Measurements from ENCODE around the gene WSCD2. TPM values are rescaled to one million over a fixed set of nuclear protein-coding genes. Genes with fewer than 3 reads are reported as not detected.

The WSCD2 gene
- polyA plus RNA-seq, 1 of the 3 experiments (the other 2 are of a cell fraction) = 0.03 TPM

DNA sequence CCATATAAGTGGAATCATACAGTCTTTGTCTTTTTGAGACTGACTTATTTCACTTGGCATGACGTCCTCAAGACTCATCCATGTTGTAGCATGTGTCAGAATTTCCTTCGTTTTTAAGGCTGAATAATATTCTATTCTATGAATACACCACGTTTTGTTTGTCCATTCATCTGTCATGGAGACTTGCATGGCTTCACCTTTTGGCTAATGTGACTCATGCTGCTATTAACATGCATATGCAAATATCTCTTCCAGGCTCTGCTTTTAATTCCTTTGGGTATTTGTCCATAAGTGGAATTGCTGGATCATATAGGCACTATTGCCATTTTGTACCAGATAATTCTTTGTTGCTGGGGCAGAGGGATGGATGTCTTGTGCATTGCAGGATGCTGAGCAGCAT, 19.6 kb upstream of the WSCD2 start:
- no peaks in the 10 kb centered on the region for H3K79me2 ChIP-seq (ENCODE audit: insufficient read depth)
- H3K36me3 ChIP-seq (replicated peaks in 1 of 2; ENCODE audit: control insufficient read depth in 1 of 2, insufficient read depth in 2 of 2, low read length in 1 of 2) = no peaks in the 10 kb centered on the region
- no peak overlapping the region for H2AFZ ChIP-seq (ENCODE audit: low read depth)
- peaks cover 0 to 8% of the 10 kb centered on the region in 2 experiments; a peak in 1 of 4 replicates for H3K4me1 ChIP-seq (ENCODE audit: control insufficient read depth in 1 of 2, insufficient read depth in 2 of 2, low read depth in 1 of 2, low read length in 1 of 2)
- TF ChIP-seq MEF2A (IDR thresholded peaks at IDR 0.05; ENCODE audit: borderline replicate concordance, low read depth) (no peak), MXI1 (IDR thresholded peaks at IDR 0.05; ENCODE audit: low read depth, low read length) (no peak), FOSL2 (IDR thresholded peaks at IDR 0.05; ENCODE audit: borderline replicate concordance, low read depth) (no peak), ELF1 (IDR thresholded peaks at IDR 0.05) (no peak), SIN3A (IDR thresholded peaks at IDR 0.05; ENCODE audit: borderline replicate concordance, low read depth, low read length) (no peak), NRF1 (IDR thresholded peaks at IDR 0.05; ENCODE audit: low read depth, low read length) (no peak), NFIC (IDR thresholded peaks at IDR 0.05; ENCODE audit: borderline replicate concordance) (no peak), RAD21 (IDR thresholded peaks at IDR 0.05; ENCODE audit: low read length) (no peak), YY1 (IDR thresholded peaks at IDR 0.05; ENCODE audit: low read depth) (no peak), RFX5 (IDR thresholded peaks at IDR 0.05; ENCODE audit: low read length) (no peak), GABPA (IDR thresholded peaks at IDR 0.05; ENCODE audit: low read depth) (no peak), FOXJ3 (CRISPR knock-in tag; IDR thresholded peaks at IDR 0.05) (no peak), TAF1 (IDR thresholded peaks at IDR 0.05; ENCODE audit: borderline replicate concordance, low read depth, low read length) (no peak)
- TF ChIP-seq, protein P1, sequence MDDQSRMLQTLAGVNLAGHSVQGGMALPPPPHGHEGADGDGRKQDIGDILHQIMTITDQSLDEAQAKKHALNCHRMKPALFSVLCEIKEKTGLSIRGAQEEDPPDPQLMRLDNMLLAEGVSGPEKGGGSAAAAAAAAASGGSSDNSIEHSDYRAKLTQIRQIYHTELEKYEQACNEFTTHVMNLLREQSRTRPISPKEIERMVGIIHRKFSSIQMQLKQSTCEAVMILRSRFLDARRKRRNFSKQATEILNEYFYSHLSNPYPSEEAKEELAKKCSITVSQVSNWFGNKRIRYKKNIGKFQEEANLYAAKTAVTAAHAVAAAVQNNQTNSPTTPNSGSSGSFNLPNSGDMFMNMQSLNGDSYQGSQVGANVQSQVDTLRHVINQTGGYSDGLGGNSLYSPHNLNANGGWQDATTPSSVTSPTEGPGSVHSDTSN (IDR thresholded peaks at IDR 0.05) = no peak
- TF ChIP-seq, protein P2, sequence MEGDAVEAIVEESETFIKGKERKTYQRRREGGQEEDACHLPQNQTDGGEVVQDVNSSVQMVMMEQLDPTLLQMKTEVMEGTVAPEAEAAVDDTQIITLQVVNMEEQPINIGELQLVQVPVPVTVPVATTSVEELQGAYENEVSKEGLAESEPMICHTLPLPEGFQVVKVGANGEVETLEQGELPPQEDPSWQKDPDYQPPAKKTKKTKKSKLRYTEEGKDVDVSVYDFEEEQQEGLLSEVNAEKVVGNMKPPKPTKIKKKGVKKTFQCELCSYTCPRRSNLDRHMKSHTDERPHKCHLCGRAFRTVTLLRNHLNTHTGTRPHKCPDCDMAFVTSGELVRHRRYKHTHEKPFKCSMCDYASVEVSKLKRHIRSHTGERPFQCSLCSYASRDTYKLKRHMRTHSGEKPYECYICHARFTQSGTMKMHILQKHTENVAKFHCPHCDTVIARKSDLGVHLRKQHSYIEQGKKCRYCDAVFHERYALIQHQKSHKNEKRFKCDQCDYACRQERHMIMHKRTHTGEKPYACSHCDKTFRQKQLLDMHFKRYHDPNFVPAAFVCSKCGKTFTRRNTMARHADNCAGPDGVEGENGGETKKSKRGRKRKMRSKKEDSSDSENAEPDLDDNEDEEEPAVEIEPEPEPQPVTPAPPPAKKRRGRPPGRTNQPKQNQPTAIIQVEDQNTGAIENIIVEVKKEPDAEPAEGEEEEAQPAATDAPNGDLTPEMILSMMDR (IDR thresholded peaks at IDR 0.05) = no peak
- ChIA-PET POLR2A (no interaction called here), CTCF (no interaction called here)
- WGBS (ENCODE audit: low lambda C conversion rate) = 17% methylated on average over 3 of the region's 3 CpGs
- H3K4me3 ChIP-seq (ENCODE audit: low read depth in 2 of 2, low read length in 1 of 2) = no peak overlapping the region
- H3K9me2 ChIP-seq = no peaks in the 10 kb centered on the region
- H4K20me1 ChIP-seq (ENCODE audit: insufficient read depth) = no peaks in the 10 kb centered on the region
- no peaks in the 10 kb centered on the region for H3K27me3 ChIP-seq (ENCODE audit: insufficient read depth)
- H3K9me3 ChIP-seq = no peaks in the 10 kb centered on the region
- H3K4me2 ChIP-seq = no peak overlapping the region
- H3K9ac ChIP-seq = no peak overlapping the region
- H3K27ac ChIP-seq (ENCODE audit: low read depth in 2 of 2, low read length in 1 of 2) = no peak overlapping the region
- DNase-seq = no peak
- H3F3A ChIP-seq (replicated peaks; ENCODE audit: insufficient read depth) = no peaks in the 10 kb centered on the region

DNA sequence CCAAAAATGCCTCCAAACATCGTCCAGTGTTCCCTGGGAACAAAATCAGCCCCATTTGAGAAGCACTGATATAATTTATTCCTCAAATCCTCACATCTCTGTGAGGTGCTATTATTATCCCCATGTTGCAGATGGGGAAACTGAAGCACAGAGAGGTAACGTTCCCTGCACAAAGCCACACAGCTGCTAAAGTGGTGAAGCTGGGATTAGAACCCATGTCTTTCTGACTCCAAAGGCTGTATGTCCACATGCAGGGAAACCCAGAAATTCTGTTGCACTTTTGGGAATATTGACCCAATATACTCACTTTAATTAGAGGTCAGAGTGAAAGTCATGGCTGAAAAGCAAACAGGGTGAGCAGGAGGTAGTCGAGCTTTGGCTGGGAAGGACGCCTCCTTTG, 19.1 kb upstream of the WSCD2 start:
- CTCF ChIA-PET = no interaction called here
- H3K9me3 ChIP-seq = no peaks in the 10 kb centered on the region
- H3K9ac ChIP-seq = no peak overlapping the region
- H4K20me1 ChIP-seq (ENCODE audit: insufficient read depth) = no peaks in the 10 kb centered on the region
- H3K27ac ChIP-seq (ENCODE audit: low read depth in 2 of 2, low read length in 1 of 2) = no peak overlapping the region
- POLR2A ChIA-PET = no interaction called here
- H3K36me3 ChIP-seq (replicated peaks in 1 of 2; ENCODE audit: control insufficient read depth in 1 of 2, insufficient read depth in 2 of 2, low read length in 1 of 2) = no peaks in the 10 kb centered on the region
- H3K27me3 ChIP-seq (ENCODE audit: insufficient read depth) = no peaks in the 10 kb centered on the region
- peaks cover 0 to 8% of the 10 kb centered on the region in 2 experiments; a peak in 1 of 4 replicates for H3K4me1 ChIP-seq (ENCODE audit: control insufficient read depth in 1 of 2, insufficient read depth in 2 of 2, low read depth in 1 of 2, low read length in 1 of 2)
- H2AFZ ChIP-seq (ENCODE audit: low read depth) = no peak overlapping the region
- H3K4me2 ChIP-seq = no peak overlapping the region
- 21% methylated on average over 4 of the region's 4 CpGs for WGBS (ENCODE audit: low lambda C conversion rate)
- no peaks in the 10 kb centered on the region for H3K9me2 ChIP-seq
- H3F3A ChIP-seq (replicated peaks; ENCODE audit: insufficient read depth) = no peaks in the 10 kb centered on the region
- no peak overlapping the region for H3K4me3 ChIP-seq (ENCODE audit: low read depth in 2 of 2, low read length in 1 of 2)
- H3K79me2 ChIP-seq (ENCODE audit: insufficient read depth) = no peaks in the 10 kb centered on the region
- DNase-seq = no peak
- TF ChIP-seq RXRA (IDR thresholded peaks at IDR 0.05; ENCODE audit: borderline replicate concordance, low read depth) (no peak), TCF12 (IDR thresholded peaks at IDR 0.05) (no peak), YY1 (IDR thresholded peaks at IDR 0.05; ENCODE audit: low read depth) (no peak), CHD2 (IDR thresholded peaks at IDR 0.05; ENCODE audit: low read length, partially characterized antibody) (no peak), JUND (IDR thresholded peaks at IDR 0.05) (no peak), EP300 (IDR thresholded peaks at IDR 0.05; ENCODE audit: borderline replicate concordance in 1 of 2, low read depth in 1 of 2, low read length in 1 of 2) (no peak), NRF1 (IDR thresholded peaks at IDR 0.05; ENCODE audit: low read depth, low read length) (no peak), EZH2phosphoT487 (IDR thresholded peaks at IDR 0.05; ENCODE audit: borderline replicate concordance, low read depth) (no peak)
- TF ChIP-seq, protein P2 (IDR thresholded peaks at IDR 0.05) = no peak
- TF ChIP-seq, protein P3, sequence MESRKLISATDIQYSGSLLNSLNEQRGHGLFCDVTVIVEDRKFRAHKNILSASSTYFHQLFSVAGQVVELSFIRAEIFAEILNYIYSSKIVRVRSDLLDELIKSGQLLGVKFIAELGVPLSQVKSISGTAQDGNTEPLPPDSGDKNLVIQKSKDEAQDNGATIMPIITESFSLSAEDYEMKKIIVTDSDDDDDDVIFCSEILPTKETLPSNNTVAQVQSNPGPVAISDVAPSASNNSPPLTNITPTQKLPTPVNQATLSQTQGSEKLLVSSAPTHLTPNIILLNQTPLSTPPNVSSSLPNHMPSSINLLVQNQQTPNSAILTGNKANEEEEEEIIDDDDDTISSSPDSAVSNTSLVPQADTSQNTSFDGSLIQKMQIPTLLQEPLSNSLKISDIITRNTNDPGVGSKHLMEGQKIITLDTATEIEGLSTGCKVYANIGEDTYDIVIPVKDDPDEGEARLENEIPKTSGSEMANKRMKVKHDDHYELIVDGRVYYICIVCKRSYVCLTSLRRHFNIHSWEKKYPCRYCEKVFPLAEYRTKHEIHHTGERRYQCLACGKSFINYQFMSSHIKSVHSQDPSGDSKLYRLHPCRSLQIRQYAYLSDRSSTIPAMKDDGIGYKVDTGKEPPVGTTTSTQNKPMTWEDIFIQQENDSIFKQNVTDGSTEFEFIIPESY (IDR thresholded peaks at IDR 0.05; ENCODE audit: borderline replicate concordance, low read depth) = no peak
- TF ChIP-seq, protein P4, sequence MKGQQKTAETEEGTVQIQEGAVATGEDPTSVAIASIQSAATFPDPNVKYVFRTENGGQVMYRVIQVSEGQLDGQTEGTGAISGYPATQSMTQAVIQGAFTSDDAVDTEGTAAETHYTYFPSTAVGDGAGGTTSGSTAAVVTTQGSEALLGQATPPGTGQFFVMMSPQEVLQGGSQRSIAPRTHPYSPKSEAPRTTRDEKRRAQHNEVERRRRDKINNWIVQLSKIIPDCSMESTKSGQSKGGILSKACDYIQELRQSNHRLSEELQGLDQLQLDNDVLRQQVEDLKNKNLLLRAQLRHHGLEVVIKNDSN (IDR thresholded peaks at IDR 0.05; ENCODE audit: borderline replicate concordance, low read depth) = no peak

All from SK-N-SH (cell line).